ENCODE data around the gene CTNNA3.
"Not testable (repeated sequence)": the region's sequence is repeated elsewhere in the genome, so short reads cannot be mapped to it uniquely, and the experiment has no call there.

The CTNNA3 gene

GRCh38 chr10:67696029-67696428 is at the start of gene CTNNA3:
TSS of gene CTNNA3 (minus strand) at chr10:67696195.
- in situ Hi-C loops (cut with HindIII; ENCODE audit: low sequenced_read_pairs) = no loop called here
- no peak within 1 kb of the TSS for H3K4me3 ChIP-seq (ENCODE audit: low read depth, low read length)
- TF ChIP-seq, protein P1, sequence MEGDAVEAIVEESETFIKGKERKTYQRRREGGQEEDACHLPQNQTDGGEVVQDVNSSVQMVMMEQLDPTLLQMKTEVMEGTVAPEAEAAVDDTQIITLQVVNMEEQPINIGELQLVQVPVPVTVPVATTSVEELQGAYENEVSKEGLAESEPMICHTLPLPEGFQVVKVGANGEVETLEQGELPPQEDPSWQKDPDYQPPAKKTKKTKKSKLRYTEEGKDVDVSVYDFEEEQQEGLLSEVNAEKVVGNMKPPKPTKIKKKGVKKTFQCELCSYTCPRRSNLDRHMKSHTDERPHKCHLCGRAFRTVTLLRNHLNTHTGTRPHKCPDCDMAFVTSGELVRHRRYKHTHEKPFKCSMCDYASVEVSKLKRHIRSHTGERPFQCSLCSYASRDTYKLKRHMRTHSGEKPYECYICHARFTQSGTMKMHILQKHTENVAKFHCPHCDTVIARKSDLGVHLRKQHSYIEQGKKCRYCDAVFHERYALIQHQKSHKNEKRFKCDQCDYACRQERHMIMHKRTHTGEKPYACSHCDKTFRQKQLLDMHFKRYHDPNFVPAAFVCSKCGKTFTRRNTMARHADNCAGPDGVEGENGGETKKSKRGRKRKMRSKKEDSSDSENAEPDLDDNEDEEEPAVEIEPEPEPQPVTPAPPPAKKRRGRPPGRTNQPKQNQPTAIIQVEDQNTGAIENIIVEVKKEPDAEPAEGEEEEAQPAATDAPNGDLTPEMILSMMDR (IDR thresholded peaks at IDR 0.05; ENCODE audit: low read depth, low read length) = no peak
- DNase-seq (ENCODE audit: low read depth, low spot score) = no peak

DNA sequence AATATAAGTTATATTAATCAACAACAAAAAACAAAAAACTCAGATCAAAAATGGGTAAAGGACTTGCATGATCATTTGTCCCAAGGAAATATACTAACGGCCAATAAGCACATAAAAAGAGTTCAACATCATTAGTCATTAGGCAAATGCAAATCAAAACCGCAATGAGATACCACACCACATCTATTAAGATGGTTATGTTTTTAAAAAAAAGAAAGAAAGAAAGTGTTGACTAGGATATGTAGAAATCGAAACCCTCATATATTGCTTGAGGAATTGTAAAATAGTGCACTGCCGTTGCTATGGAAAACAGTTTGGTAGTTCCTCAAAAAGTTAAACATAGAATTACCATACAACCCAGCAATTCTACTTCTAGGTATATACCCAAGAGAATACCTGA is 39.4 kb upstream of the CTNNA3 start:
- in situ Hi-C loops (cut with HindIII; ENCODE audit: low sequenced_read_pairs) = no loop called here
- no peak for DNase-seq (ENCODE audit: low read depth, low spot score)
- TF ChIP-seq, protein P1 (IDR thresholded peaks at IDR 0.05; ENCODE audit: low read depth, low read length) = no peak
- H3K4me3 ChIP-seq (ENCODE audit: low read depth, low read length) = no peak overlapping the region

DNA sequence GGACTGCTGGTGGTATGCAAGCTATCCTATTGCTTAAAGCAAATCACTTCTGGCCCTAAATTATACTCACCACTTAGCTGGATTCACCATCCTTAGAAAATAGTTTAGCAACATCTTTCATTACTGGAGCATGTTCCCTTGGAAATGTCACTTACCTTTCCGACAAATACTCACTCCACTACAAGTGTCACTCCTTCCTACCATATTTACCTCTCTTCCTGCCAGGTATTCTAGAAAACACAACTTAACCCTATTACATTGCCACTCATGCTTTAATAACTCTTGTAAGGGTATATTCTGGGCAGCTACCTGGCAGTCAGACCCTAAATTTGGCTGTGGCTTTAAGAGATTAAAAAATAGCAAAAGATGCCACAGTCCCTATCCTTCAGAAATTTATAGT is 37.5 kb upstream of the CTNNA3 start:
- in situ Hi-C loops (cut with HindIII; ENCODE audit: low sequenced_read_pairs) = no loop called here
- TF ChIP-seq, protein P1 (IDR thresholded peaks at IDR 0.05; ENCODE audit: low read depth, low read length) = no peak
- no peak for DNase-seq (ENCODE audit: low read depth, low spot score)
- no peak overlapping the region for H3K4me3 ChIP-seq (ENCODE audit: low read depth, low read length)

DNA sequence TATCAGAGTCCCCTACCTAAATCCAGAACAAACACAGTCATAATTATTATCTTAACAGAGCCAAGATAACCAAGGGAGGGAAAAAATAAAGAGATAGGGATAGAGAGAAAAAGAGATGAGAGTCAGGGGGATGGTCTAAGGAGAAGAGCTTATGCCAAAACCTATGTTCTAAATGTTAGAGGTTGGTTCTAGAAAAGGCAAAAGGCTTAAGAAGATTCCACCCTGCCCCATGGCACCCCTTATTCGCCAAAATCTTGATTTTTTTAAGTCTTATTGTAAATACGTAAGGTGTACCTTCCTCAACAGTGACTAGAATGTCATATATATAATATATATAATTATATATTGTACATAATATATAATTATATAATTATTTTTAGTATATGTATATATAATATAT is 29.6 kb upstream of the CTNNA3 start:
- H3K4me3 ChIP-seq (ENCODE audit: low read depth, low read length) = no peak overlapping the region
- no peak for DNase-seq (ENCODE audit: low read depth, low spot score)
- TF ChIP-seq, protein P1 (IDR thresholded peaks at IDR 0.05; ENCODE audit: low read depth, low read length) = no peak
- in situ Hi-C loops (cut with HindIII; ENCODE audit: low sequenced_read_pairs) = no loop called here

DNA sequence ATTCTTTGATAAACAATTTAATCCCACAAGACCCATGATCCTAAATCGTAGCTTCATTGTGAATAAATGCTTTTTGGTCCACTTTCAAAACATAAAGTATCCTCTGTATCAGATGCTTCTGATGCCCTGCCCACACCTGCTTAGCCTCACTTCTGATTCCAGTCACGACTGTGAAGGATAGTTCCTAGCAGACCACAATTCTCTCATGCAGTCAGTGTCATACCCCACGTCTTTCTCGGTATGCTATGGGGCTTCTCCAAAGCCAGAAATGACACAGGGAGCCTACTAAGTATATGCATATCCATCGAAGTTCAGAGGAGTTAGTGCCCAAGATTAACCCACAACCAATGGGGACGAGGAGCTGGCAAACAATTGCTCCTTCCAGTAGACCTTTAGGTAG is 27.6 kb upstream of the CTNNA3 start:
- no peak overlapping the region for H3K4me3 ChIP-seq (ENCODE audit: low read depth, low read length)
- no peak for DNase-seq (ENCODE audit: low read depth, low spot score)
- in situ Hi-C loops (cut with HindIII; ENCODE audit: low sequenced_read_pairs) = no loop called here
- TF ChIP-seq, protein P1 (IDR thresholded peaks at IDR 0.05; ENCODE audit: low read depth, low read length) = no peak

DNA sequence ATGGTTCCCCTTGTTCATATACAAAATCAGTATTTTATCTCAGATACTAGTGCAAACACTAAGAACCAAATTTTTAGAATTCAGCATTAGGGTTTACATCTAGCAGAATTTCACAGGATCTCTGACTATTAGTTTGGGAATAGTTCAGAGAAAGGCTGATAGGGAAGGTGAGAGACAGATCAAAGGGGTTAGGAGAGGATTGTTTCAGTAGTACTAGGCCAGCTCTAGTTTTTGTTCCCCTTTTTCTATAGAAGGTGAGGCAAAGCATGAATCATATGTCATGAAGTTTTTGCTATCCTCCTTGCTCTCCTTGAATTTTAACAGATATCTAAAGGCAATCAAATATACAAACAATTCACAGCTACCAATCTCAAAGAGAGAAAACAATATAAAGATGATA is 26.1 kb upstream of the CTNNA3 start:
- in situ Hi-C loops (cut with HindIII; ENCODE audit: low sequenced_read_pairs) = no loop called here
- H3K4me3 ChIP-seq (ENCODE audit: low read depth, low read length) = no peak overlapping the region
- no peak for DNase-seq (ENCODE audit: low read depth, low spot score)
- TF ChIP-seq, protein P1 (IDR thresholded peaks at IDR 0.05; ENCODE audit: low read depth, low read length) = no peak

DNA sequence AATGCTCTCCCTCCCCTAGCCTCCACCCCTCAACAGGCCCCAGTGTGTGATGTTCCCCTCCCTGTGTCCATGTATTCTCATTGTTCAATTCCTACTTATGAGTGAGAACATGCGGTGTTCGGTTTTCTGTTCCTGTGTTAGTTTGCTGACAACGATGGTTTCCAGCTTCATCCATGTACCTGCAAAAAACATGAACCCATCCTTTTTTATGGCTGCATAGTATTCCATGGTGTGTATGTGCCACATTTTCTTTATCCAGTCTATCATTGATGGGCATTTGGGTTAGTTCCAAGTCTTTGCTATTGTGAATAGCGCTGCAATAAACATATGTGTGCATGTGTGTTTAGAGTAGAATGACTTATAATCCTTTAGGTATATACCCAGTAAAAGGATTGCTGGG is 20.5 kb upstream of the CTNNA3 start:
- in situ Hi-C loops (cut with HindIII; ENCODE audit: low sequenced_read_pairs); DNase-seq (ENCODE audit: low read depth, low spot score); H3K4me3 ChIP-seq (ENCODE audit: low read depth, low read length): not testable (repeated sequence)
